HL-60 (cell line): ENCODE results near the gene EFCAB13.
"Not testable (repeated sequence)": the region's sequence is repeated elsewhere in the genome, so short reads cannot be mapped to it uniquely, and the experiment has no call there.

Experiments
- GABPA ChIP-seq: IDR thresholded peaks from 2 replicates; pipeline ENCODE4 v1.6.1; 2012; ENCODE audit warnings: low read depth
- POLR2AphosphoS5 ChIP-seq: IDR thresholded peaks from 2 replicates; pipeline ENCODE4 v1.6.1; 2012; ENCODE audit warnings: low read depth
- SPI1 ChIP-seq: IDR thresholded peaks from 2 replicates; pipeline ENCODE4 v1.6.1; 2012; ENCODE audit warnings: low read depth, mild to moderate bottlenecking, borderline replicate concordance
- TF ChIP-seq, protein P1 (sequence below): IDR thresholded peaks from one replicate; pipeline ENCODE4 v1.5.1; 2011; ENCODE audit warnings: low read length, control low read depth, inconsistent platforms; ENCODE audit not compliant: insufficient read depth
- TF ChIP-seq, protein P2 (sequence below): IDR thresholded peaks from 2 replicates; pipeline ENCODE4 v1.6.1; 2012; ENCODE audit warnings: low read depth; ENCODE audit not compliant: insufficient replicate concordance

DNA sequence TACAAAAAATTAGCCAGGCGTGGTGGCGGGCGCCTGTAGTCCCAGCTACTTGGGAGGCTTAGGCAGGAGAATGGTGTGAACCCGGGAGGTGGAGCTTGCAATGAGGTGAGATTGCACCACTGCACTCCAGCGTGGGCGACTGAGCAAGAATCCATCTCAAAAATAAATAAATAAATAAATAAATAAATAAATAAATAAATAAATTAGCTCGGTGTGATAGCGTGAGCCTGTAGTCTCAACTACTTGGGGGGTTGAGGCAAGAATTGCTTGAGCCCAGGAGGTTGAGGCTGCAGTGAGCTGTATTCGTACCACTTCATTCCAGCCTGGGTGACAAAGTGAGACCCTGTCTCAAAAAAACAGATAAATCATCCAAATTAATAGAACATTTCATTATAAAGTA is 108.5 kb downstream of the EFCAB13 start:
- TF ChIP-seq, protein P1, sequence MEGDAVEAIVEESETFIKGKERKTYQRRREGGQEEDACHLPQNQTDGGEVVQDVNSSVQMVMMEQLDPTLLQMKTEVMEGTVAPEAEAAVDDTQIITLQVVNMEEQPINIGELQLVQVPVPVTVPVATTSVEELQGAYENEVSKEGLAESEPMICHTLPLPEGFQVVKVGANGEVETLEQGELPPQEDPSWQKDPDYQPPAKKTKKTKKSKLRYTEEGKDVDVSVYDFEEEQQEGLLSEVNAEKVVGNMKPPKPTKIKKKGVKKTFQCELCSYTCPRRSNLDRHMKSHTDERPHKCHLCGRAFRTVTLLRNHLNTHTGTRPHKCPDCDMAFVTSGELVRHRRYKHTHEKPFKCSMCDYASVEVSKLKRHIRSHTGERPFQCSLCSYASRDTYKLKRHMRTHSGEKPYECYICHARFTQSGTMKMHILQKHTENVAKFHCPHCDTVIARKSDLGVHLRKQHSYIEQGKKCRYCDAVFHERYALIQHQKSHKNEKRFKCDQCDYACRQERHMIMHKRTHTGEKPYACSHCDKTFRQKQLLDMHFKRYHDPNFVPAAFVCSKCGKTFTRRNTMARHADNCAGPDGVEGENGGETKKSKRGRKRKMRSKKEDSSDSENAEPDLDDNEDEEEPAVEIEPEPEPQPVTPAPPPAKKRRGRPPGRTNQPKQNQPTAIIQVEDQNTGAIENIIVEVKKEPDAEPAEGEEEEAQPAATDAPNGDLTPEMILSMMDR, result not testable (repeated sequence)
- not testable (repeated sequence) for TF ChIP-seq POLR2AphosphoS5, SPI1, GABPA
- TF ChIP-seq, protein P2, sequence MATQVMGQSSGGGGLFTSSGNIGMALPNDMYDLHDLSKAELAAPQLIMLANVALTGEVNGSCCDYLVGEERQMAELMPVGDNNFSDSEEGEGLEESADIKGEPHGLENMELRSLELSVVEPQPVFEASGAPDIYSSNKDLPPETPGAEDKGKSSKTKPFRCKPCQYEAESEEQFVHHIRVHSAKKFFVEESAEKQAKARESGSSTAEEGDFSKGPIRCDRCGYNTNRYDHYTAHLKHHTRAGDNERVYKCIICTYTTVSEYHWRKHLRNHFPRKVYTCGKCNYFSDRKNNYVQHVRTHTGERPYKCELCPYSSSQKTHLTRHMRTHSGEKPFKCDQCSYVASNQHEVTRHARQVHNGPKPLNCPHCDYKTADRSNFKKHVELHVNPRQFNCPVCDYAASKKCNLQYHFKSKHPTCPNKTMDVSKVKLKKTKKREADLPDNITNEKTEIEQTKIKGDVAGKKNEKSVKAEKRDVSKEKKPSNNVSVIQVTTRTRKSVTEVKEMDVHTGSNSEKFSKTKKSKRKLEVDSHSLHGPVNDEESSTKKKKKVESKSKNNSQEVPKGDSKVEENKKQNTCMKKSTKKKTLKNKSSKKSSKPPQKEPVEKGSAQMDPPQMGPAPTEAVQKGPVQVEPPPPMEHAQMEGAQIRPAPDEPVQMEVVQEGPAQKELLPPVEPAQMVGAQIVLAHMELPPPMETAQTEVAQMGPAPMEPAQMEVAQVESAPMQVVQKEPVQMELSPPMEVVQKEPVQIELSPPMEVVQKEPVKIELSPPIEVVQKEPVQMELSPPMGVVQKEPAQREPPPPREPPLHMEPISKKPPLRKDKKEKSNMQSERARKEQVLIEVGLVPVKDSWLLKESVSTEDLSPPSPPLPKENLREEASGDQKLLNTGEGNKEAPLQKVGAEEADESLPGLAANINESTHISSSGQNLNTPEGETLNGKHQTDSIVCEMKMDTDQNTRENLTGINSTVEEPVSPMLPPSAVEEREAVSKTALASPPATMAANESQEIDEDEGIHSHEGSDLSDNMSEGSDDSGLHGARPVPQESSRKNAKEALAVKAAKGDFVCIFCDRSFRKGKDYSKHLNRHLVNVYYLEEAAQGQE, result not testable (repeated sequence)
